Stimulated activated CD8-positive, alpha-beta memory T cell treated with anti-CD3 and anti-CD28 coated beads, Interleukin-4, amount 100 ng/mL, for 4 hours (primary cell): ENCODE results near the gene GLTP.
"Not testable (repeated sequence)": the region's sequence is repeated elsewhere in the genome, so short reads cannot be mapped to it uniquely, and the experiment has no call there.

Experiments
- DNase-seq, 2 donors: peaks; one replicate each; pipeline ENCODE4 v3.0.0-alpha.2; 2020; ENCODE audit warnings: low read depth in 2 of 2, low spot score in 1 of 2

GLTP gene

GRCh38 chr12:109878247-109878625, 2.1 kb downstream of the GLTP start:
- DNase-seq: no peak

- no peak for DNase-seq
Measured at GRCh38 chr12:109877504-109878246, 2.7 kb downstream of the GLTP start.

- no peak for DNase-seq
Measured at GRCh38 chr12:109876406-109876805, 3.9 kb downstream of the GLTP start.

- DNase-seq: no peak
Measured at GRCh38 chr12:109875572-109876131, 4.7 kb downstream of the GLTP start.

GRCh38 chr12:109873653-109874052, 6.7 kb downstream of the GLTP start:
- no peak for DNase-seq

- DNase-seq: no peak
Measured at GRCh38 chr12:109871668-109872314, 8.6 kb downstream of the GLTP start.

GRCh38 chr12:109870648-109871047, 9.7 kb downstream of the GLTP start:
- no peak for DNase-seq

GRCh38 chr12:109868182-109869051, 11.9 kb downstream of the GLTP start:
- no peak for DNase-seq

- no peak for DNase-seq
Measured at GRCh38 chr12:109864916-109865315, 15.4 kb downstream of the GLTP start.

GRCh38 chr12:109863847-109864712, 16.3 kb downstream of the GLTP start:
- DNase-seq: no peak

GRCh38 chr12:109862491-109862890, 17.9 kb downstream of the GLTP start:
- not testable (repeated sequence) for DNase-seq

- no peak for DNase-seq
Measured at GRCh38 chr12:109861689-109862314, 18.5 kb downstream of the GLTP start.

GRCh38 chr12:109860977-109861376, 19.4 kb downstream of the GLTP start:
- no peak for DNase-seq

- no peak for DNase-seq
Measured at GRCh38 chr12:109858764-109859163, 21.6 kb downstream of the GLTP start.

- DNase-seq: no peak
Measured at GRCh38 chr12:109857715-109858114, 22.6 kb downstream of the GLTP start.

- DNase-seq: no peak
Measured at GRCh38 chr12:109855377-109855776, 25.0 kb downstream of the GLTP start.

GRCh38 chr12:109850518-109850917, 29.8 kb downstream of the GLTP start:
- DNase-seq: not testable (repeated sequence)

GRCh38 chr12:109847142-109847735, 33.1 kb downstream of the GLTP start:
- DNase-seq: no peak

- DNase-seq: no peak
Measured at GRCh38 chr12:109845824-109846205, 34.5 kb downstream of the GLTP start.
